Astrocyte of the hippocampus (primary cell): ENCODE results near the gene GLT8D1.

Experiments
- DNase-seq: peaks from one replicate; pipeline ENCODE4 v3.0.0; 2011; ENCODE audit warnings: low read depth, low spot score

Gene GLT8D1

DNA sequence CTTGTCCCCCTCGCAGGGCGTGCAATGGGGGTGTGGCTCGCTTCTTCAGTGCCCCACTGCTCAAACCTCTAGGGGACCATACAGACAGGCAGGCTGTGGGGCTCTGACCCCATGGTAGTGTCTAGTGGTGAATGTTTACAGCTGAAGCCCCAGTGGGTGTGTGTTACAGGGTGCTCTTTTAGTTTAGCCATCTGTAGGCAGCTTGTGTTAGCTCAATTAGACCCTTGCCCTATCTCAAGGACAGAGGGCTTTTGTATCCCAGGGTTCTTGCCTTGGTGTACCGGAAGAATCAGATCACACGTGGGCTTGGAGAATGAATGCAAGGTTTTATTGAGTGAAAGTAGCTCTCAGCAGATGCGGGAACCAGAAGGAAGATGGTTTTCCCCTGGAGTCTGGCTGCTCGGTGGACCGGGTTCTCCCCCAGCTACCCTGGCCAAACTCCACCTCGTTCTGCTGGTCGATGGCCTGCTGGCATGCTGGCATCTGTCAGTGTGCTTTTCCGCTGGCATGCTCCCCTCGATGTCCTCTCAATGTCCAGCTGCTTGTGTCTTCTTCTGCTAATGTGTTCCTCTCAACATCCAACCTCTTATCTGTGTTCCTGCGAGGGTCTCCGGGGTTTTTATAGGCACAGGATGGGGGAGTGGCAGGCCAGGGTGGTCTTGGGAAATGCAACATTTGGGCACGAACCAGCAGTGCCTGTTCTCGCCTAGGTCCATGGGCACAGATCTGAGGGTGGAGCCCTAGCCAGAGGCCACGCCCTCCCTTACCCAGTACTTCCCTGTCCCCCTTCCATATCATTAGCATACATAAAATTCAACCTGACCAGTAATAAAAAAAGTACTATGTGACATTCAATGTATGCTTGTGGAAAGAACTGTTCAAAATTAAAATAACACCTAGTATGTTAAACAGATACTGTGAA, 7.0 kb upstream of the GLT8D1 start:
- DNase-seq: no peak

DNA sequence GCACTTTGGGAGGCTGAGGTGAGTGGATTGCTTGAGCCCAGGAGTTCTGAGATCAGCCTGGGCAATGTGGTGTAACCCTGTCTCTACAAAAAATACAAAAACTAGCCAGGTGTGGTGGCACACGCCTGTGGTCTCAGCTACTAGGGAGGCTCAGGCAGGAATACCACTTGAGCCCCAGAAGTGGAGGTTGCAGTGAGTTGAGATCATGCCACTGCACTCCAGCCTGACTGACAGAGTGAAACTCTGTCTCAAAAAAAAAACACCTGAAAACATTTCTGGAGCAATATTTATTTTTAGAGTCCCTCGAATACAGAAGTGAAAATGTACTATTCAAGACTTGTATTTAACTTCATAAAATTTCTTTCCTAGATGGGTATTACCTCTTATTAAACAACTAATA, 4.9 kb upstream of the GLT8D1 start:
- DNase-seq: no peak

DNA sequence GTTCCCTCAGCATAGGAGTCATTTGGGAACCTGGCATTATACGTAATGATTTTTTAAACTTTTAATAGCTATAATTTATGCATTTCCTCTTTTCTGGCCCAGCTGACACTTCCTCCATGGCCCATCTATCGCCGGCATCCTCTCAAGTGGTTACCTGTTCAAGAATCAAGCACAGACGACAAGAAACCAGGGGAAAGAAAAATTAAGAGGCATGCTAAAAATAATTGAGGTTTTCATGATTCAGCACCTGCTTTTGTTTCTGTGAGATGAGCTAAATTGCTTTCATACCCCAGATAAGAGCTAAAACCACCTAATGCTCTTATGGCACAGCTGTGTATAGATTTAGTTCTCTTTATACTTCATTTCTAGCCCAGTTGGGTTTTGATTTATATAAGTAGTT, 2.0 kb upstream of the GLT8D1 start:
- DNase-seq: no peak

DNA sequence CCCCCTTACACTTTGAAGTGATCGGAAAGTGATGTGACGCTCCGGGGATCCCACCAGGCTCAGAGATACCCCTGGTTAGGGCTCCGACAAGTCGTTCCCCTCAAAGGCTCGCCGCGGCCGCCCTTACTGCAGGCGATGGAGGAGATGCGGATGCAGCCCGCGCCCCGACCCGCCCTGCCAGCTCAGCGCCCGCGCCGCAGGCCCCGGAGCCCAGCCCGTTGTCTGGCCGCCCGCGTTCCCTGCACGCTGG, 228 bp downstream of the GLT8D1 start:
- no peak for DNase-seq

DNA sequence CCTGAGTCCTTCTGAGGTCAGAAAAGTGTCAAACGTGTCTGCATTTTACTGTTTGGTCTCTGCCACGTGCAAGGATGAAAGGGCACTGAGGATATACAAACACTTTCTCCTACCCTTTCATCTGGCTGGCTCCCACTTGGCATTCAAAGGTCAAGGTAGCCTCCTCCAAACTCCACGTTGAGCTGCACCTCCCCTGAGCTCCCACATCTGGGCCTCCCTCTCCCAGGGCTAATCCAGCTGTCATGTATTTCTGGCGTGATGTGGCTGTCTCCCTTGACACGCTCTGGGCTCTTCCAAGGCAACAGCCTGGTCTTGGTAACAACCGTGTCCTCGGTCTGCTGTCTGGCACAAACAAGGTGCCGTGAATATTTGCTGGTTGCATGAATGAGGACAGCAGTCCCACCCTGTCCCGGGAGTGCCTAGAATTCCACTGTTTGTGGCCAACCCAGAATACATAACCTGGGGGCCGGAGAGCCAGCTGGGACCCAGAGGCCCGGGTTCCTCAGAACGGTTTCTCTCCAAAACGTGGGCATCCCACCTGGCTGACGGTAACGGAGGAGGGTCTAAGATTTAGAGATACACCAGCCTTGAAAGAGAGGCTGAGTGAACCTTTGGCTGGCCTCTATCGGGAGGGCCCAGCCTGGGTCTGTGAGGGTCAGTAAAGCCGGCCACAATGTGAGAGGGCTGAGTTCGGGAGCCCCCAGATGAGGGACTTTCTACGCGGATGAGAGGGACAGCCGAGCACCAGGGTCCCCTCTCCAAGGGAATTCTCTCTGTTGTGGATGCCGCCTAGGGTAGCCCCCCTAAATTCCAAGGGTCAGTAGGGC, 767 bp downstream of the GLT8D1 start:
- peak; percentile 66 for DNase-seq

DNA sequence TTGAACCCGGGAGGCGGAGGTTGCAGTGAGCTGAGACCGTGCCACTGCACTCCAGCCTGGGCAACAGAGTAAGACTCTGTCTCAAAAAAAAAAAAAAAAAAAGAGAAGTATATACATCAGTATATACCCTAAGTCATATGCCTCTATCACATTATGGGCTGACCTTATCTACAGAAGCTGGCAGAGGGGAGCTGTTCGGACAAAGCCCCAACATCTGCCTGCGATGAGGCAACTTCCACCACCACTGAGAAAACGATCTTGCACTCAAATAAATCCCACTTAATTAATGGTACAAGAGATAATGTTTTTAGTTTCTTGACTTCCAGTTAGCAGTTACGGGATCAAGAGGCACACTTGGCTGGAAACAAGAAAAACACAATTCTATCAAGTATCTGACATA, 2.2 kb downstream of the GLT8D1 start:
- no peak for DNase-seq

DNA sequence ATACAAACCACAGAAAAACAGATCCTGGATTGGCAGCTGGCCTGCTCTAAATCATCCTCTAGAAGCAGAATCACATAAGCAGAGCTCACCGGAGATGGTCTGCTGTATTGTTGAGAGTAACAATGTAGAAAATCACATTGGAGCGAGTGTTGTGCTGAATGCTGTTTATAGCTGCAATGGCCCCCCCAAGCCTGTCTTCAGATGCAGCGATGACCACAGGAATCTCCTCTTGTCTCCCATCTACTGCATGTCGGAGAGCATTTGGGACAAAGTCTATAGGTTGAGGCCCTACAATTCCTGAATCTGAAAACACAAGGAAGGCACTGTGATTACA, 8.0 kb downstream of the GLT8D1 start:
- DNase-seq: no peak

DNA sequence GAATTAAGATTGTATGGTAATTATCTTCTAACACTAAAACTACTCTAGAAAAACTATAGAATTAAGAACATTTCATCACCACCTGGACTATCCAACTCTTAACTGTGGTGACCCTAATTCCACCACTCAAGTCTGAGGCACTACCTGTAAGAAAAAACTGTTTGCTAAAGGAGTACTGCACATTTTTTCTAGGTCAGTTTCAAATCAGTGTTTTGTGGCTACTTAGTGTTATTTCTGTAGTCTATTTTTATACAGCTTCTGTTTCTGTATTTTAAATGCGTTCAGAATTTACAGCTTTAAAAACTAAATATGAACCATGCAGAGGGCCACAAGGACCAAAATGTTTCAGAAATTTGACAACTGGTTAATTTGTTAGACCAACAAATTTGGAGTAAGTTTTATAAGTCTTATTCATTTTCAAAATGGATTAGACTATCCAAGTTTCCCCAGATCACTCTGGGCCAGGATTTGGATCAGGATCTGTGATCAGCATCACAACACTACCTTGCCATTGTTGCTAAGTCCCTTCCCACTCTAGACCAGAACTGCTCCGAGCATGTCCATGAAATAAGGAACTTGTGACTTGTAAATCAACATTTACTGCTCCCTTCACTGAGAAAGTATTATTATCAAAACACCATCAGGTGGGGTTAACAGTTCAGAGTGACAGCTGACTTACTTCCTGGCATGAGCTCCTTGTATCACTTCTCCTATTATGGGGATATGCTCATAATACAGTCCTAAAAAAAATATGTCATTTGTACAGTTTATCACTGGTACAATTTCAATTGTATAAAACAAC, 8.6 kb downstream of the GLT8D1 start:
- no peak for DNase-seq

DNA sequence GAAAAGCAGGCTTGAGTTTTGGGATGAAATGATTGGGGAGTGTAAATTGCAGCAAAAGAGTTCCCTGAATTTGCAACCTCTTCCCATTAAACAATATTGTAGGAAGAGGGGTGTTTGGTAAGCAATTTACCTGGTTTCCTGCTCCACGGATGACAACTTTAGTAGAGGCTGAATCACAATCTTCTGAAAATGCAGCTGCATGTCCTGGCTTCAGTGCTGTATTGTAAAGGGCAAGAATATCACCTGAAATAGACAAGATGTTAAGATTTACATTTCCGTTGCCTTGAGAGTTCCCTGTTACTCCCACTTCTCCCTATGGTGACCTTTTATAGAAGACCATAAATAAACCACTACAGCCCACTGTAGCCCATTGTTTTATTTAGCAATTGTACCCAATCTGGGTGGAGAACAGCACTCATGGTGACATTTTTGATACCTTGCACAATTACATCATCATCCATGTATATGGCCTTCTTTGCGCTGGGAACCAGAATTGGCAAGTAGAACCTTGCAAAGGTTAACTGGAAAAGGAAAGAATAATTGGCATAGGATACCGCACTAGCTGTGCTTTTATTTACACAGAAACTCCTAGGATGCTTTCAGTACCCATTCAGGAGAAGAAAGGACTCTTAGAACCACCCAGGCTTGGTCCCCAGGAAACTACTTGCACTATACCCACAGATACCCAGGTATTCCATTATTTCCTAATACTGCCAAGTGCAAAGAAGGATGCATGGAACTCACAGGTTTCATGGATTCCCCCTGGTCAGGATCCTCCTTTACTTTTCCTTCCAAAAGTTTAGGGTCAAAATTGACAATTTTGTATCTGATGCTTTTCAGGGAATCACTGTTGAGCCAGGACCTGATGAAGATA, 9.6 kb downstream of the GLT8D1 start:
- no peak for DNase-seq

DNA sequence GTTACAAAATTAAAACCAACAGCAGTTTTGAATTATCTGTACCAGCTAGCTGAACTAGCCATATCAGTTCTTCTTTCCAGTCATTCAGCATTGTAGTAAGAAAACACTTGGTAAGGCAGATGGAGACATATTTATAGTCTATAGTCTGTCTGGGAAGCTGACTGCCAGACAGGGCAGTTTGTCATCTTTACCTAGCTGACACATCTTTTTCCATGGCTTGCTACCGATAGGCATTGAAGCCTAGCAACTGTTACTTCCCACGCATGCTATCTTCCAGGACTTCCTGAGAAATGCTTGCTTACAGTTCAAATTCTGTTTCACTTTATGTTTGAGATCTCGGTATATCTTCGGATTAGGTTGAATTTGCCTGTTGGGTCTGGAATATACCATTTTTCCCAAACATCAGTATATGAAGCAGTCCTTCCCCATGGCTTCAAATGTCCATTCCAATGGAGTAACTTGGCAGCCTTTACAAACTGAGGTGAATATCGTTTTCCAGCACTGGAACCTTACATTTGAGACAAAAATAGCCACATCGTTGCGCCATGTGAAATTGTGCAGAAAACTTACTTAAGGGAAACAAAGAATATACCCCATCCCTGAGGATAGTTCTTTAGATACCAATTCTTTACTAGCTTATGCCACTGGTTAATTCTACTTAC, 10.9 kb downstream of the GLT8D1 start:
- no peak for DNase-seq

DNA sequence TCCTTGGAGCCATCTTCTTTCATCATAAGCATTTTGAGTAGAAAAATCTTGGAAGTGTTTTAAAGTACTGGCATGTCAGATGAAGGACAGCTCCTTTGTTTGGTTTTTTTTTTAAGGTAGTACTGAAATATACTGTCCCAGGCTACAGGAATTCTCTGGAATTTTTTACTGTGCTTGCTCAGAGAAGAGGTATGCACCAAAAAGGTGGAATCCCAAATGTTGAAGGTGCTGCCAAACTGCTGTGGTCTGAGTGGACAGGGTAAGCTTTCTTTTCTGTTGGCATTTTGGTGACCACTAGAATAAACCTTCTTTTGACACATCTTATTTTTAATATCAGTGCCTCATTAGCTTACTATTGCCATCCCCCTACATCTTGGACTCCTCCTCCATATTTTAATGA, 12.5 kb downstream of the GLT8D1 start:
- DNase-seq: peak; percentile 79

DNA sequence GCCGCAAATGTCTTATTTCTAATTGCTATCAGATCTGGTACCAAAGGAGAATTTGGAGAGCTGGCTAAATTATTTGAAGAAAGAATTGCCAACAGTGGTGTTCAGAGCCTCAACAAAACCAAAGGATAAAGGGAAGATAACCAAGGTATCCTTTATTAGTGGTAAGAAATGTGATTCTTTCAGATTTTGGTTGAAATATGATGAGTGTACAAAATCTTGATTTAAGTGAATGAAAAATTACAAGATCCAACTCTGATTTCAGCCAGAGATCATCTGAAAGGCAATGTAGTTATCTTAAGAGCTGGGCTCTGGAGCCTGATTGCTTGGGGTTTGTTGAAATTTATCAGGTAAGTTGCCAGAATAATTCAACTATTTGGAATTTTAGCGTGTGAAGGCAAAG, 15.0 kb downstream of the GLT8D1 start:
- DNase-seq: no peak

DNA sequence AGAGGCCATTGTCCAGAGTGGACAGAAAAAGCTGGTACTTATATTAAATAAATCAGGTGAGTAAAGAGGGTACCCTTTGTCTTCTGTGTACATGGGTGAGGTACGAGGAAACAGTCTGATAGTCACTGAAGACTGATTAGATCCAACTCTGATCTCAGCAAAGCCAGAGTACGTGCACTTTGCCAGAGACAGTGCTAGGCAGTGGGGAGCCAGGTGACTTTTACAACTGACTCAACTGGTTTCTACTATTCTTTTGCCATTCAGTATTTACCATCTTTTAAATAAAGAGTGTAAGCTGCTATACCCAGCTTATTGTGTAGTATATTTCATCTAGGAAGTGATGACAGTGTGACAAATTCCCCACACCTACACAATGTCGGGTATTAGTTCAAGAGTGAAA, 16.4 kb downstream of the GLT8D1 start:
- no peak for DNase-seq

DNA sequence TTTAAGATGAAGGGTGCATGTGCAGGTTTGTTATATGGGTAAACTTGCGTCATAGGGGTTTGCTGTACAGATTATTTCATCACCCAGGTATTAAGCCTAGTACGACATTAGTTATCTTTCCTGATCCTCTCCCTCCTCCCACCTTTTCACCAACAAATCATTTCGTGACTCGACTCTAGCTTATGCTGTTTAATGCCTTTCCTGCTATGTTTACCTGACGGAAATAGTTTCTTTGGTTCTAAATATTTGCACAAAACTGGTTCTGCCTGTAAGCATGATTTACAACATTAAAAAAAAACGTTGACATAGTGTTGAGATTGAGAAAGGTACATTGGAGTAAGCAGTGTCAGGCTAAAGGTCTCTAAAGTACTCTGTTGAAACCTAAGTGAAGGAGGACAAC, 17.3 kb downstream of the GLT8D1 start:
- no peak for DNase-seq

DNA sequence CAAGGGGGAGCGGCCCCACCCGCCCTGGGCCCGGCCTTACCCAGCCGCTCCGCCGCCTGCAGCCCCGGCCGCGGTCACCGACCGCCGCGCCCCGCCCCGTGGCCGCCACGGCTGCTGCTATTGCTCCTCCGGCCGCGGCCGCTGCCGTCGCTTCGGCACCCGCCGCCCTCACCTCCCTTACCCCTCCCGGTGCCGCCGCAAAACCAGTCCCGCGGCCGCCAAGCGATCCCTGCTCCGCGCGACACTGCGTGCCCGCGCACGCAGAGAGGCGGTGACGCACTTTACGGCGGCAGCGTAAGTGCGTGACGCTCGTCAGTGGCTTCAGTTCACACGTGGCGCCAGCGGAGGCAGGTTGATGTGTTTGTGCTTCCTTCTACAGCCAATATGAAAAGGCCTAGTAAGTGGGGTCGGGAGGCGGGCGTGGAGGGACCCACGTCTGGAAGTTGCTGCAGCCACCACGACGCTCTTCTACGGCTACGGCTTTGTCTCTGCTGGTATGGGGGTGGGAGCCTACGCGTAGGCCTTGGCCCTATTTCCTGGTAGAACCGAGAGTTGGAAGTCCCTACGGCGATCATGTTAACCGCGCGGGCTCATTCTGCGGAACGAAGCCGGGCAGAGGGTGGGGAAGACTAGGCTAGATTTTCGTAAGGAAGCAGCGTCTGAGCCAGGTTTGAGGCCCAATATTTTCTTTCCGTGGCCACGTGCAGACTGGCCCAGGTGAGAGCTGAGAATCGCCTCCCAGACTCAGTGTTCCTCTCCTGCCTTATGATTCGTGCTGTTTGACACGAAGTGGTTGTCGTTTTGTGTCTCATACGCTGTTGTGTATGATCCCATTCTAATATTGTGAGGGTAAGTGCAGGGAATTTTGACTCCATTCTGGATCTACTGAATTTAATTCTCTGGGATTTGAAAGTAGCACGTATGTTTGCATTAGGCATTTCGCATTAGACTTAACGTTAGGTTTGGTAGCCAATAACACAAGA, 19.6 kb downstream of the GLT8D1 start, which contains the start of the genes GNL3 and PBRM1:
TSS of gene GNL3 (plus strand) at position 324 of the 983 bp plus-strand sequence. CDS start at position 385, 61 bp downstream.
TSS of gene PBRM1 (minus strand) at position 205 of the 983 bp plus-strand sequence.
- peak; percentile 99 for DNase-seq

DNA sequence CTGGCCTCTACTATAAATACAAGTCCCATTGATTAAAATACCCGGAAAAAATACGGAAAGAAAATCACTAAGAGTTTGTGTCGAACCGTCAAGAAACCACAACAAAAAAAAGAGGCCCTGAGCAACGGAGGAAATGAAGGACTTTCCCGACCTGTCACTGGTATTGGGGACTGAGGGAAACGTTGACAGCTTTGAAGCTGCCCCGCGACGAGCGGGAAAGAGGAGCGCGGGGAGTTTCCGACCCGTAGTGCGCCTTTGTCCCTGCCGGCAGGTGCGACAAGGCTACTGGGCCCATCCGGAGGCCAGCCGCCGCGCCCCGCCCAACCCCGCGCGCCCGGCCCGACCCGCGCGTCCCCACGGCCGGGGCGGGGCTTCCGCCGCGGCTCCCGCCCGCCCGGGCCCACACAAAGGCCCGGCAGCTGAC, 20.3 kb downstream of the GLT8D1 start:
- peak; percentile 92 for DNase-seq

DNA sequence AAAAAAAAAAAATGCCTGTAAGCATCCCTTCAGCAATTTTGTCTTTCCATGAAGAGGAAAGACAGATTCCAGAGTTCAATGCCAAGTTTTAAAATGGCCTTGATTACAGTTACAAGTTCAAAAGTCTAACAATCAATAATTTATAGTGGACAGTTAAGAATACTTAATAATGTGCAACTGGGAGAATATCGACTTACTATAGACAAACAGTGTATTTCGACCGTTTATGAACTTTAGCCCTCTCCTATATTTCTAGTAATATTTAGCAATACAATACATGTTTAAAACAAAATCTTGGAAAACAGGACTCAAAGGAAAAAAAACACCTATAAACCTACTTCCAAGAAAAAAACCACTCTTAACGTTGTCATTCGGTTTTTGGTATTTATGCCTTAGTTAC, 21.4 kb downstream of the GLT8D1 start:
- DNase-seq: no peak

DNA sequence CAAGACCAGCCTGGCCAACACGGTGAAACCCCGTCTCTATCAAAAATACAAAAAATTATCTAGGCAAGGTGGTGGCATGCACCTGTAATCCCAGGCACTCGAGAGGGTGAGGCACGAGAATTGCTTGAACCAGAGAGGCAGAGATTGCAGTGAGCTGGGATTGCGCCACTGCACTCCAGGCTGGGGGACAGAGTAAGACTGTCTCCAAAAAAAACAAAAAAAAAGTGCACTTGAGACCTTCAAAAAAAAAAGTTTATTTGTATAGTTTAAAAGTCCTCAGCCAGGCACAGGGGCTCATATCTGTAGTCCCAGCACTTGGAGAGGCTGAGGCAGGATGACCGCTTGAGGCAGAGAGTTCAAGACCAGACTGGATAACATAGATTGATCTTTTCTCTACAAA, 22.0 kb downstream of the GLT8D1 start:
- DNase-seq: no peak

DNA sequence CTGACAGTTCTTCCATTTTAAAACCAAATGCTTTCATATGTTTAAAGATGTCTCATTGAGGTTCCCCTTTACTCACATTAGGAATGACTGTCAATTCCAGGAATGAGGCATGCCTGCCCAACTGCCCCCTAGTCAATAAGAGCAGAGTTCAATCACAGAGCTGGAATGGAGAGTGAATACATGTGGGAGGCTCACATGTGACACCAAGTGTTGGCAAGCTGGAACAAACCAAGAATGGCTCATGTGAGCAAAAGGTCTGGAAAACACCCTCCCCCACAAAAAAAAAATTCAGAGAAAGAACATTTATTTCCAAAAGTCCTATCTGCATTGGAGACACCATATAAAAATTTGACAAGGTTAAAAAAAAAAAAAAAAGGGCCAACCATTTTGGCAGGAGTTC, 23.6 kb downstream of the GLT8D1 start:
- peak; percentile 83 for DNase-seq
